CMK (cell line): ENCODE results near the gene PHC2.

ENCODE experiments used
- DNase-seq: peaks from one replicate; pipeline ENCODE4 v3.0.0-alpha.2; 2010; ENCODE audit warnings: low read depth

PHC2 gene, protein sequence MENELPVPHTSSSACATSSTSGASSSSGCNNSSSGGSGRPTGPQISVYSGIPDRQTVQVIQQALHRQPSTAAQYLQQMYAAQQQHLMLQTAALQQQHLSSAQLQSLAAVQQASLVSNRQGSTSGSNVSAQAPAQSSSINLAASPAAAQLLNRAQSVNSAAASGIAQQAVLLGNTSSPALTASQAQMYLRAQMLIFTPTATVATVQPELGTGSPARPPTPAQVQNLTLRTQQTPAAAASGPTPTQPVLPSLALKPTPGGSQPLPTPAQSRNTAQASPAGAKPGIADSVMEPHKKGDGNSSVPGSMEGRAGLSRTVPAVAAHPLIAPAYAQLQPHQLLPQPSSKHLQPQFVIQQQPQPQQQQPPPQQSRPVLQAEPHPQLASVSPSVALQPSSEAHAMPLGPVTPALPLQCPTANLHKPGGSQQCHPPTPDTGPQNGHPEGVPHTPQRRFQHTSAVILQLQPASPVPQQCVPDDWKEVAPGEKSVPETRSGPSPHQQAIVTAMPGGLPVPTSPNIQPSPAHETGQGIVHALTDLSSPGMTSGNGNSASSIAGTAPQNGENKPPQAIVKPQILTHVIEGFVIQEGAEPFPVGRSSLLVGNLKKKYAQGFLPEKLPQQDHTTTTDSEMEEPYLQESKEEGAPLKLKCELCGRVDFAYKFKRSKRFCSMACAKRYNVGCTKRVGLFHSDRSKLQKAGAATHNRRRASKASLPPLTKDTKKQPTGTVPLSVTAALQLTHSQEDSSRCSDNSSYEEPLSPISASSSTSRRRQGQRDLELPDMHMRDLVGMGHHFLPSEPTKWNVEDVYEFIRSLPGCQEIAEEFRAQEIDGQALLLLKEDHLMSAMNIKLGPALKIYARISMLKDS

DNA sequence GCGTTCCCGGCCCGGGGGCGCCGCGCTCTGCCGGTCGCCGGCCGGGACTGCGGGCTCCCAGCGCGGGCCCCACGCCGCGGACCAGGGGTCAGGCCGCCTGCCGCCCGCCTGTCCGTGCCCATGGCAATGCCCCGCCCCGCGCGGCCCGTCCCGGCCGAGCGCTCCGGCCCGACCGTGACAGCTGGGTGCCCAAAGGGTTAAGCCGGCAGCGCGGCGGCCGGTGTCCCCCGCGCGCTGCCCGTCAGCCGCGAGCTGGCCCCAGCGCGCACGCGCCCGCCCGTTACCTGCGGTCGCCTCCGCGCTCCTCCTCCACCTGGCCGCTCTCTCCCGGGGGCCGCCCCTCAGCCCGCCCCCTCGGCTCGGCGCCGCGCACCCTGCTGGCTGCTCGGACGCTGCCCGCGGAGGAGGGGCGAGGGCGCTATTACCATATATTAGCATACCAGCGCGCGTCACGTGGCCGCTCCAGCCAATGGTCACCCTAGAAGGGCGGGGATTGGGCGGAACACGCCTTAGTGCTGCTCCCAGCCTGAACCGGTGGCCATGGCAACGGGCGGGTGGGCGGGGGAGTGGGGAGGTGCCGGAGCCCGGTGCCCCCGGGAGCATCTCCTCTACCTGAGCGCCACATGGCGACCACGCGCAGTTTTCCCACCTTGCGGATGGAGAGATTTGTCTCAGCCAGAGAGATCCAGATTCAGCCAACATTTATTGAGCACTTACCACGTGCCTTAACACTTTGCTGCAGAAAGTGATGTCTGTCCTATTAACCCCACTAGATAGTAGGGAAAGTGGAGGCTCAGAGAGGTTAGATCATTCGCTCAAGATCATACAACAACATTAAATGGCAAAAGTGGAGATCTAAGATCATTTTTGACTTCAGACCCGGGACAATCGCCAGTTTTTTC is at the start of gene PHC2:
Gene PHC2, minus strand, starts transcription at position 404 of the 902 bp plus-strand sequence. CDS start 55,556 bp downstream, outside the sequence.
- peak; percentile 94 for DNase-seq

DNA sequence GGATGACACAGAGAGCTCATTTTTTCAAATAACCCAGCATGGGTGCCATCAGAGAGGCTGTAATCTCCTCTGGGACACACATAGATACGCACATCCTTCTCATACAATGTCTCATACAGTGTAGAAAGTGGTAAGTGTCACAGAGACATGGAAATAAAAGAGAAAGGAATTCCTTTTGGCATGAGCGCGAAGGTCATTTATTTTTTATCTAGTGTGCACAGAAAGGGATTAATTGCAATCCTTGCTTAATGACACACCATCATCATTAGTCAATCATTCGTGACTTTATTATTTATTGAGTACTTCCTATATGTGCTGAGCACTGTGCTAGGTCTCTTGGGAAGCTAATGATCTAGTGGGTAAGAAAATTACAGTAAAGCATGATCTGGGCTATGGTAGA is 46.6 kb upstream of the PHC2 start:
- DNase-seq: no peak

DNA sequence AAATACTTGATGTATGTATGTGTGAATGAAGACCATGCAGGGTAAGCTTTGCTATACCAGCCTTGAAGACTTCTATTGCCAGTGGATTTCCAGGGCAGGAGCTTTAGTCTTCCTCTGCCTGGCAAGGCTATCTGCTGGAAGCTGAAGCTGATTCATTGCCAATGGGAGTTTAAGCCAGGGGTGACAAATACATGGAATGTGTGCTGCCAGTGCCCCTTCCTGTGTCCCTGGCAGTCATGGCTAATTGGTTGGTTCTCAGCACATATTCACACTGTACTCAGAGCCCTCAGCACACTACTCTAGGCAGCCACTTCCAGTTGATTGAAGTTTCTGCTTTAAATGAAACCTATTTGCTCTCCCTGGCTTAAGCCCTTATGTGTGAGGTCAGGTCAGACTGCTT is 43.0 kb upstream of the PHC2 start:
- no peak for DNase-seq

DNA sequence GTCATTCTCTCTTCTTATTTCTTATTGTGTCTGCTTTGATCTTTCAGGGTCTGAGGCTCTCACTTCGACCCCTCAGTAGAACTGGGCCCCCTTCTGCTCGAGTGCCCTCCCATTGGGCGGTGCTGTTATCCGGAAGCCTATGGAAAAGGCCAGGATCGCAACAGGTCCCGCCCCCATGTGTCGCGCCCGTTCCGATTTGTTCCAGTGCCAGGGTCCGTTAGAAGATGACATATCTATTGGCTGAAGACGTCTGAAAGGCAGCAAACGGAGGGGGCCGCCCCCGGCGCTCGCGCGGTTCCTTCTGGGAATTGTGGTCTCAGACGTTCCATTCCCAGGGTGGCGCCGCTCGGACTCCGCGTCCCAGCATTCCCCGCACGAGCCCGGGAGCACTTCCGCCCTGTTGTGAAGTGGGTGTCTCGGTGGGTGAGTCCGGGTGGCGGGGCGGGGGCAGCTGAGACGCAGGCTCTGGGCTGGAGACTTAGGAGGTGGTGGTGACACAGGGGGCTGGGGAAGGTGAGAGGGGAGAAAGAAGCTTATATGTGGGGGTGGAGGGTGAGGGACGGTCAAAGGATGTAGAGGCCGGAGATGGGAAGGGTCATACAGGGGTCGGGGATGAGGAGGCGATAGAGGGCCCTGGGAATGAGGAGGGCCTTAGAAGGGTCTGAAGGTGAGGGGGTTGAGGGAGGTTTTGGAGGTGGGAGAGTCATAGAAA is 41.5 kb upstream of the PHC2 start, which contains the start of gene ZSCAN20:
Gene ZSCAN20, plus strand, starts transcription at position 377 of the 712 bp plus-strand sequence. CDS start 6,644 bp downstream, outside the sequence.
- peak; percentile 96 for DNase-seq

DNA sequence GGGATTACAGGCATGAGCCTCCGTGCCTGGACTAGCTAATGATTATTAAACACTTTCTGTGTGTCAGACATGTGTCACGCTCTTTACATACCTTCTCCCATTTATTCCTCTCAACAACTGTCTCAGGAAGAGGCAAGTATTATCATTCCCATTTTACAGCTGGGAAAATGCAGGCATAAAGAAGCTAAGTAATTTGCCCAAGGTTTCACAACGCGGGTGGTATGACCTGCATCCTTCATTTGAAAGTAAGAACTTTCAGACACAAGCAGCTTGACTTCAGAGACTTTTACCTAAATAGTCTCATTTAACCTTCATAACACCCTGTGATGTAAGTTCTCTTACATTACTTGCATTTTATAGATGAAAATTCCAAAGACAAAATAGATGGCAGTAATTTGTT is 40.5 kb upstream of the PHC2 start:
- DNase-seq: no peak

DNA sequence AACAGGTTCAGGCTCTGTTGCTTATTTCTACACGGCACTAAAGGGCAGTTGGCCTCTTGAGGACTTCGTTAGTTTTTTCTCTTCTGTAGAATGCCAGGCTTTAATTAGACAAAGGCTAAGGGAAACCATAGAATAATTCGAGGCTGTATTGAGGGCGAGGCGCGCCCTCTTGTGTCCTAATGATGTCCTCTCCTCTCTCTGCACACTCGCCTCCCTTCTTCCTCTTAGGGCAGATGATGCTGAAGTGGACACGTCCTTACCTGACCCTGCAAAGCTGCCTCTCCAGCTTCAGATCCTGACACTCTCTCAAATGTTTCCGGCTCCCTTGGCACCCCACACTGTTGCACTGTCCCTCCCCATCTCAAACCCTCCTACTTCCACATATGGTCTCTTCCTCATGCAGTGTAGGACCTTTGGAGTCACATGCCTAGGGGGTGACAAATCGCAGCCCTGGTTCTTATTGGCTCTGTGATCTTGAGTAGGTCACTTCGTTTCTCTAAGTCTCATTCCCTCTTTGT is 39.7 kb upstream of the PHC2 start:
- peak; percentile 48 for DNase-seq

DNA sequence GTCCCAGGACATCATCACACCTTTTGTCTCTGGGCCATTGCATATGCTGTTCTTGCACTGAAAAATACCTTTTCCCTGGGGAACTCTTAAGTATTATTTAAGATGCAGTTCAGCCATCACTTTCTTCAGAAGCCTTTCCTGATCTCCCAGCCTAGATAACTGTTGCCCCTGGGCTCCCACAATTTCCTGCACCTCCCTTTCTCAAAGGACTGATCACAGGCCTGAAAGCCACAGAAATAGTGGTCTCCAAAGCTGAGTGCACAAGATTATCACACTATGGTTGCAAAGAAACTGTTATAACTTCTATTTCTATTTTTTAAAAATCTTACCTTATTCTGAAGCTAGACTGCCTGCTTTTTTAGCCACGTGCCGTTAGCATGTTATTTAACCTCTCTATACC is 38.8 kb upstream of the PHC2 start:
- no peak for DNase-seq

DNA sequence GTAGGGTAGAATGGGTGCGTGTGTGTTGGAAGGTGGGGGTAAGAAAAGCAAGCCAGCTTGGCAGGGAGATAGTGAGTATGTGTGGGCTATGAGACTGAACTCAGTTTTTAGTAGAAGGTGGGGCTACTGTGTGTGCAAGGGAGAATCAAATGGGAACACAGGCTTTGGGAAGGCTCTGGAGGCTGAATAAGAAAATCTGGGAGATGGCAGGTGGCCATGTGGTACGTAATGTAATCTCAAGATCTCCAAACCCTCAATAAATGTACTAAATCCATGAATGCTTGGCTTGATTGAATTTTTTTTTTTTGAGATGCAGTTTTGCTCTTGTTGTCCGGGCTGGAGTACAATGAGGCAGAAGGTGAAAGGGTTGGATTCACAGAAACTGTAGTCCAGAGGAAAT is 38.1 kb upstream of the PHC2 start:
- DNase-seq: no peak

DNA sequence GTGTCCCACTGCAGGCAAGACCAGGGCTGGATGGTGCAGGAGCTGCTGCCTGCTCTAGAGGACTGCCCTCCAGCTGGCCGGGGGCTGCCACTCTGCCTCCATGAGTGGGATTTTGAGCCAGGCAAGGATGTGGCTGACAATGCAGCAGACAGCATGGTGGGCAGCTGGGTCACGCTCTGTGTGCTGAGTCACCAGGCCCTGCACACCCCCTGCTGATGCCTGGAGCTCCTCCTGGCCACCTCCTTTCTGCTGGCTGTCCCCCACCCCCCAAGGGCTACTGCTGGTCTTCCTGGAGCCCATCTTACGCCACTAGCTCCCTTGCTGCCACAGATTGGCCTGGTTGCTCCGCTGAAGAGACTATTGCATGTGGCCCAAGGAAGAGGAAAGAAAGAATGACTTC is 37.6 kb upstream of the PHC2 start:
- DNase-seq: no peak

DNA sequence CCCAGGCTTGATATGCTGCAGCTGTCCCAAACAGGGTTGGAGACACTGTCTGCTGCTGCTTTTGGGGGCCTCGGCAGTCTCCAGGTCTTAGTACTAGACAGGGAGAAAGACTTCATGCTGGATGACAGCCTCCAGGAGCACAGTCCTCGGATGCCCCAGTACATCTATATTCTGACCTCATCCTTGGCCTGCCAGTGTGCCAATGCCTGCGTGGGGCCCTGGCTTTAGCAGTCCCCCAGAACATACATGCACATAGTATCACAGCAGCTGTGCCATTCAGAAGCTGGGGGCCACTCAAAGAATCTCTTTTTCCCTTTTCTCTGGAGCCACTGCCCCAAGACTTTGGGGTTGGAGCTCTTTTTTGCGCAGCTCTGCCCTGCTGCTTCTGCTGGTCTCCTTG is 37.1 kb upstream of the PHC2 start:
- DNase-seq: no peak

DNA sequence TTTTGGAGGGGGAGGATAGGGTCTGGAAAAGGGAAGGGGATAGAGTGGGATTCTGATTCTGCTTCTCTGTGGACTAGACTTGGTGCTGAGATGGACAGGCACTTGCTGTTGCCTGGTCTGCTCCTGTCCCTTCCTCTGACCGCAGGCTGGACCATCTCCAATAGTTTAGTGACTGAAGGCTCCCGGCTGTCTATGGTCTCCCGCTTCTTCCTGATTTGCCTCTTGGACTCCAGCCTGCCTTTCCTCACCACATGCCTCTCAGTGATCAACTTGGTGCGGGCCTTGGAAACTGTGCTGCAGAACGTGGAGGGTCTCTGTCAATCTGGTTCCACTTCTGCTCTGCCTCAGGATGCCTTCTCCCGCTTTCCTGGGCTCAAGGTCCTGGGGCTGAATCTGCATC is 35.3 kb upstream of the PHC2 start:
- no peak for DNase-seq

DNA sequence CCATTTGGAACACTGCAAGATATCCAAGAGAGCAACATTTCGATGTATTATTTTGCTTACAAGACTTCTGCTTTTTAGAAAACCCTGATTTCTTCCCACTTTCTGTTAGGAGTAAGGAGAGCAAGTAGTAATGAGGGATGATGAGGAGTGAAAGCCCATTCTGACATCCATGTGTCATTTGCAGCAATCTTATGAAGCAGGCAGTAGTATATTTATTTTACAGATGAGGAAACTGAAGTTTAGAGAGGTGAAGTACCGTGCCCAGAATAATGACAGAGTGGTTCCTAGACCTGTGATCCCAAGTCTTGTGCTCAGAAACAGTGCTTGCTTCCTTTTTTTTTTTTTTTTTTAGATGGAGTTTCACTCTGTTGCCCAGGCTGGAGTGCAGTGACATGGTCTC is 34.4 kb upstream of the PHC2 start:
- no peak for DNase-seq

DNA sequence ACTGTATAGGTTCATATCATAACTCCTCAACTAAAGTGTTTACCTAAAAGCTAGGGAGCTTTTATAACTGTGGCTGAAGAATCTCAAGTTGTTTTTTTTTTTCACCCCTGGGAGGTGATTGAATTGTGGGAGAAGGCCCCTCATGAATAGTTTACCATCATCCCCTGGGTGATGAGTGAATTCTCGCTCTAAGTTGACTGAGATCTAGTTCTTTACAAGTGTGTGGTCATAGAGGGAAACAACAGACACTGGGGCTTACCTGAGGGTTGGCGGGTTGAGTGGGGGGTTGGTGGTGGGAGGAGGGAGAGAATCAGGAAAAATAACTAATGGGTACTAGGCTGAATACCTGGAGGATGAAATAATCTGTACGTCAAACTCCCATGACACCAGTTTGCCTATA is 33.7 kb upstream of the PHC2 start:
- no peak for DNase-seq

DNA sequence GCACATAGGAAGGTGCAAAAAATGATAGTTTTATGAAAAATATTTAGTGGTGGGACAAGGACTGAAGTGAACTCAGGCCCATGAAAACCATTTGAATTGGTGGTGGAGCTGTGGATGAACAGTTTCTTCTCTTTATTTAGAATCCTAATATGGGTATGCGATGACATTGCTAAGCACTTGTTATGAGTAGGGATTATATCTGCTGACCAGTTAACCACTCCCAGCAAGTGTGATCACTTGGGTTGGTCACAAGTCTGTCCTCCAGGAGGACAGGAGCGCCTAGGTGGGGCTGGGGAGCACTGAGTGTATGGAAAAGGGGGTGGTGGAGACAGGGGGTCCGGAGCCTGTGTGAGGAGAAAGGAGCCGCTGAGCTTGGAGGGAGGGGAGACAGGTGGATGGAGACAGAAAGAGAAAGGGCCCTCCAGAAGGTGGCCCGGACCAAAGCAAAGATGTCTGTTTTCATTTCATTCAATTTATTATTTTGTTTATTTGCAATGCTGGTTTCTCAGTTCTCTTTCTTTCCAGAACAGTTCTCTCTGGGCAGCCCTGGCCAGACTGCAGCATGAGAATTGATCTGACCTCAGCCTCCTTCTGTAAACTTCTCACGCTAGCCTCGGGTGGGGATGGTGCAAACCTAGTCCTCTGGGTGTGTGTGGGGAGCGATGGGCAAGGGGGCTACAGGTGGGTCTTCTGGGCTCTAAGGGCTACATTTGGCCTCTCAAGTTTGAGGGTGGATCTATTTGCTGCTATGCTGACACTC is 31.7 kb upstream of the PHC2 start:
- no peak for DNase-seq

DNA sequence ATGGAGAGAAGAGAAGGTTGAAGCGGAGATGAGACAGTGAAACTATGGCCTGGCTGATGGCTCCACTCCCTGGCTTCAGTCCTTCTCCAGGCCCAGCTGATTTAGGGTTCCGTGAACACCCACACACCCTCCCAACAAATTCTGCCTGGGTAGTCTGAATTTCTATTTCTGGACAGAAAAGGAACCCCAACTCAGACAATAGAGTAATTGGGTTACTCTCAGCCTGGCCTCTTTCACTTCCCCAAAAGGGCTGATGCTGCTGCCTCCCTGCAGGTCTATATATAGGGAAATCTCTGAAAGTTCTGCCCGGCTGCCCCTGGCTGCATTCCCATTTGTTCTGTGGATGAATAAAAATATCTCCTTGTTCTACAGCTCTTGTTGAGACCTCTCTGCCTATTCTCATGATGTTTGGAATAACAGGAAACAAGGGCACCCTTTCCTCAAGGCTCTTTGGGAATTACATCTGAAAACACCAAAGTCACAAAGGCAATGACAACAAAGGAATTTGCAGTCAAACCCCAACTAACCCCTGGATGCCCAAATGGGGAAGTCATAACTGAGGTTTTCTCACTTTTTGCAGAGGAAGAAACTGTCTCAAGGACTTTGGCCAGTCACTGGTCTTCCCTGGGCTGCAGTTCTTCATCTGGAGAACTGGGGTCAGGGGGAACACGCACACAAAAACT is 30.2 kb upstream of the PHC2 start:
- DNase-seq: no peak

DNA sequence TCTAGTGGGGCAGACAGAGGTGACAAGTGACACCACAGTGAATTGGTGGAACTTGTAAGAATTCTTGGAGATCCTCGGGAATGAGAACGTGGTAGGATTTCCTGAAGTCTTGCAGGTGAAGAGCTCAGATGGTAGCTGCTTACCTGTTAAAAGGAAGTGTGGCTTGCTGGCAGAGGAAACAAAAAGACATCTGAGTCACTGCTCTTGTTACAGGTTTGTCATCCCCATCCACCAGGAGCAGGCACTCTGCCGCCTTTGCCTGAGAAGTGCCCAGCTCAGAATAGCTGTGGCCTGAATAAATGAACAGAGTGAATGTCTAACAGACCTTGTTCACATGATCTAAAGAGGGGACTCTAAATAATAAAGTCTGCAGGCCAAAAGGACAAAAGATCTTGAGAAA is 29.2 kb upstream of the PHC2 start:
- no peak for DNase-seq

DNA sequence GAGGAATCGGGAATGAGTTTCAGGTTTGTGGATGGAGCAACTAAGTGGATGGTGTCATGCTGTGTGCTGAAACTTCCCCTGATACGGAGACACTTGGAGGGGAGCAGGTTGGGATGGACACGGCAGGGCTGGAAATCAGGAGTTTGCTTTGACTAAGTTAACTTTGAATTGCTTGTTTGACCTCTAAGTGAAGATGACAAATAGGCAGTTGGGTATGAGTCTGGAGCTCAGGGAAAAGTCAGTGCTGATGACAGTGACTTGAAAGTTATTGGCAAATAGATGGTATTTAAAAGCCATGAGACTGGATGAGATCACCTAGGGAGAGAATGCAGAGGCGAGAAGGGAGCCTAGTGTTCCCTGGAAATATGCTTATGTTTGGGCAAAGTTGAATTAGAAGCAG is 28.8 kb upstream of the PHC2 start:
- no peak for DNase-seq

DNA sequence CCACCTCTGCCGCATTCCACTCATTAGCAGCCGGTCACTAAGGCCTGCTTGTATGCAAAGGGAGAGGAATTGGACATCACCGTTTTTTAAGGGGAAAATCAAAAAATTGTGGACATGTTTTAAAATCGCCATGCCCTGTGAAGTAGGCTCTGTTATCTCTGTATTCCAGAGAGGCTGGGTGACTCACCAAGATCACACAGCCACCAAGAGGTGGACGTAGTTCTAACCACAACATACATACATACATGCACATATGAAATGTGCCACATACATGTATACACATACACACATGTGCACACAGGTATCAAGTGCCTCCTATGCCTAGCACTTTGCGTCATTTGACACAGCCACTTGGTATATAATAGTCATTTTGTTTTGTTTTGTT is 25.6 kb upstream of the PHC2 start:
- DNase-seq: no peak

DNA sequence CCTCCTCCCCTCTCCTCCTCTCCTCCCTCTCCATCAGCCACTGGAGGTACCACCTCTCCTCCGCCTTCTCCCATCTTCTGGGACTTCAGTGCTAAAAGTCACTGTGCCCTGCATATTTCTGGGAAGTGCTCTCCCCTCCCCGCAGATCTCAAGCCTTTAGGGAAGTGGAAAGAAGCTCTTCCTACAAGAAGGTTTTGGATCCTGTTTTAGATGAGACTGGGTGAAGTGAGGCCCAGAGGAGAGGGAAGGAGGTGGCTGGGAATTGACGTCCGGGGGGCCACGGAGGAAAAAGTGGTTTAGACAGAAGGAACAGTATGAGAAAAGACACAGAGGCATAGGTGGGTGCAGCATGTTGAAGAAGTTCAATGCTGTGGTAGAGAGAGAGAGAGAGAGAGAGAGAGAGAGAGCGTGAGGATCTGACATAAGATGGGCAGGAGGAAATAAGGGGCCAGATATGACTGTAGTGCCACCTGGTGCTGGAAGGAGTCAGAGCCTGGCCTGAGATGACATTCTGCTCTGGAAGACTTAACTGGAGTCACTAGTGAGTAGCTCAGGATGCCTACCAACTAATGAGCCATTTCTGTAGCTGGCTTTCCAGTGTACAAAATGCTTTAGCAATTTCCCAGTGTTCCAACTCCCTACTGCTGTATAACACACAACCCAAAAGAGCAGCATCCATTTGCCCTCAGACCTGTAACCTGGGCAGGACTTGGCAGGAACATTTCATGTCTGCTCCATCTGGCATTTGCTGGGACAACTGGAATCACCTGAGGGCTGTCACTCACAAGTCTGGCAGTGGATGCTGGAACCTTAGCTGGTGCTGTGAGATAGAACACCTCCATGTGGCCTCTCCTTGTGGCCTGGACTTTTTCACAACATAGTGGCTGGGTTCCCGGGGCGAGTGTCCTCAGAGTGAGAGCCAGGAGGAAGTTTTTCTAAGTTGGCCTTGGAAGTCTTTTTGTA is 24.9 kb upstream of the PHC2 start:
- peak; percentile 46 for DNase-seq
